Measurements from ENCODE around the gene EIF3L. TPM values are rescaled to one million over a fixed set of nuclear protein-coding genes. Genes with fewer than 3 reads are reported as not detected.

Gene EIF3L
- total RNA-seq, 1 experiment from 2014 or later, result 505 TPM

DNA sequence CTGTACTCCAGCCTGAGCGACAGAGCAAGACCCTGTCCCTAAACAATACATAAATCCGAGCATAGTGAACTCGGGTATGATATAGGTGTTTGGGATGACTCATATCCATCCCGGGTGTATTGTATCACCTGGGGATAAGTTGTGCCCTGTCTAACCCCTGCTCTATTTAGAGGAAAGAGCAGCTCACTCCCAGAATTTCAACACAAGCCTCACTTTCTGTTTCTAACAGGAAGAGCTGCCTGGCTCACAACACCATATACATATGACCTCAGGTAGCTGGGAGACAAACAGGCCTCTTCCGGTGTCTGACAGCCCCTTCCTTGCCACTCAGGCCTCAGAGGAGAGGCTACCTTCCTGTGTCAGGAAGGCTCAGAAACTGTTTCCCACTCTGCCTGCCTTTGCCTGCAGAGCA is 47.0 kb downstream of the EIF3L start:
- Mint-ChIP-seq H3K4me1 (ENCODE audit: insufficient read depth, unreplicated experiment) (peaks cover 39% of the 10 kb centered on the region), H3K4me3 (ENCODE audit: unreplicated experiment) (no peak overlapping the region), H3K36me3 (ENCODE audit: insufficient read depth, unreplicated experiment) (peaks cover 27% of the 10 kb centered on the region), H3K27me3 (ENCODE audit: insufficient read depth, unreplicated experiment) (no peaks in the 10 kb centered on the region), H3K27ac (ENCODE audit: low read depth, unreplicated experiment) (peak overlapping the region; percentile 98), H3K9me3 (ENCODE audit: unreplicated experiment) (no peaks in the 10 kb centered on the region)
- POLR2A ChIA-PET, result interaction anchor here (0.5 to 8.5 kb wide), 15 partner anchors 10 to 289 kb away, joined by 3 to 189 read pairs (median 6); partner anchors contain the start of genes ANKRD54, C22orf23, EIF3L and MICALL1
- peak; percentile 94 for DNase-seq (ENCODE audit: unreplicated experiment)
- CTCF ChIA-PET, result interaction anchor here (0.5 to 5.2 kb wide), 7 partner anchors 8 to 554 kb away, joined by 3 to 56 read pairs (median 4); partner anchors contain the start of genes C22orf23, MICALL1 and POLR2F
- intact Hi-C loops (cut with micrococcal nuclease), result no loop called here
- no TSS peak for BruUV-seq (replicated peaks)
- TF ChIP-seq, protein P1, sequence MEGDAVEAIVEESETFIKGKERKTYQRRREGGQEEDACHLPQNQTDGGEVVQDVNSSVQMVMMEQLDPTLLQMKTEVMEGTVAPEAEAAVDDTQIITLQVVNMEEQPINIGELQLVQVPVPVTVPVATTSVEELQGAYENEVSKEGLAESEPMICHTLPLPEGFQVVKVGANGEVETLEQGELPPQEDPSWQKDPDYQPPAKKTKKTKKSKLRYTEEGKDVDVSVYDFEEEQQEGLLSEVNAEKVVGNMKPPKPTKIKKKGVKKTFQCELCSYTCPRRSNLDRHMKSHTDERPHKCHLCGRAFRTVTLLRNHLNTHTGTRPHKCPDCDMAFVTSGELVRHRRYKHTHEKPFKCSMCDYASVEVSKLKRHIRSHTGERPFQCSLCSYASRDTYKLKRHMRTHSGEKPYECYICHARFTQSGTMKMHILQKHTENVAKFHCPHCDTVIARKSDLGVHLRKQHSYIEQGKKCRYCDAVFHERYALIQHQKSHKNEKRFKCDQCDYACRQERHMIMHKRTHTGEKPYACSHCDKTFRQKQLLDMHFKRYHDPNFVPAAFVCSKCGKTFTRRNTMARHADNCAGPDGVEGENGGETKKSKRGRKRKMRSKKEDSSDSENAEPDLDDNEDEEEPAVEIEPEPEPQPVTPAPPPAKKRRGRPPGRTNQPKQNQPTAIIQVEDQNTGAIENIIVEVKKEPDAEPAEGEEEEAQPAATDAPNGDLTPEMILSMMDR (IDR thresholded peaks at IDR 0.05; ENCODE audit: unreplicated experiment), result no peak

DNA sequence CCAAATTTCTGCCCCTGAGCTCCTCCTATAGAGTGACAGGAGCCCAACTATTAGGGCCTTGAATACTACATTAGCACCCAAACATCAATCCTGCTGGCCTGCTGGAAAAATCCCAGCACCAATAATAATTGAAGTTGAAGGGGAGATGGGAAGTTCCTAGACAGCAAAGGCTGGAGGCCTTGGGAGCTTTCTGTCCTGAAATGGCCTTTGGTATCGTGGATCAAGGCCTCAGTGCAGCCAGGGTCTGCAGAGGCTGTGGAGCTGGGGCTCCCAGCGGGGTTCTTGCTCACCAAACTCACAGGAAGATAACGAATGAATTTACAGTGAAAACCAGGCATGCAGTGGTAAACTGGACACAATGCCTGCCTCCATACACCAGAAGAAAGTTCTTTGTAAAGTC is 47.7 kb downstream of the EIF3L start:
- H3K9me3 Mint-ChIP-seq (ENCODE audit: unreplicated experiment), result no peaks in the 10 kb centered on the region
- peaks cover 44% of the 10 kb centered on the region for H3K4me1 Mint-ChIP-seq (ENCODE audit: insufficient read depth, unreplicated experiment)
- intact Hi-C loops (cut with micrococcal nuclease), result no loop called here
- H3K27ac Mint-ChIP-seq (ENCODE audit: low read depth, unreplicated experiment), result peak overlapping the region; percentile 98
- H3K36me3 Mint-ChIP-seq (ENCODE audit: insufficient read depth, unreplicated experiment), result peaks cover 19% of the 10 kb centered on the region
- H3K27me3 Mint-ChIP-seq (ENCODE audit: insufficient read depth, unreplicated experiment), result no peaks in the 10 kb centered on the region
- no peak for DNase-seq (ENCODE audit: unreplicated experiment)
- ChIA-PET POLR2A (interaction anchor here (1.0 to 8.5 kb wide), 13 partner anchors 10 to 290 kb away, joined by 3 to 189 read pairs (median 6); partner anchors contain the start of genes ANKRD54, C22orf23, MICALL1 and PDXP), CTCF (interaction anchor here (0.5 to 5.2 kb wide), 8 partner anchors 9 to 290 kb away, joined by 3 to 56 read pairs (median 6); partner anchors contain the start of gene MICALL1)
- no TSS peak for BruUV-seq (replicated peaks)
- TF ChIP-seq, protein P1 (IDR thresholded peaks at IDR 0.05; ENCODE audit: unreplicated experiment), result no peak
- no peak overlapping the region for H3K4me3 Mint-ChIP-seq (ENCODE audit: unreplicated experiment)

DNA sequence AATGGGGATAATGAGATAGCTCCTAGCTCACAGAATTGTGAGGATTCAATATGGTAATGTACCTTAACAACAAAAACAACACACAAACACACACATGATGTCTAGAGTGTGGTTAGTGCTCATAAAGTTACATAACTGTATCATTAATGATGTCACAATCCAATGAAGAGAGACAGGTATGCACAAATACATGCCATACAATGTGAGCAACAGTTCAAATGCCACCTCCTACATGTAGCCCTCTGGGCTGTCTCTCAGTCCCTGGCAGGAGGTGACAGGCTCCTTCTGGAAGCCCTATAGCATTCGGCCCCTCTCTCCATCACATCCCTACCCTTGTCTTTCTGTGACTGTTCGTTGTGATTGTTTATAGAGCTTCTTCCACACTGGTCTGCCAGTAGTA is 48.6 kb downstream of the EIF3L start:
- H3K4me3 Mint-ChIP-seq (ENCODE audit: unreplicated experiment), result no peak overlapping the region
- BruUV-seq (replicated peaks), result no TSS peak
- no peaks in the 10 kb centered on the region for H3K9me3 Mint-ChIP-seq (ENCODE audit: unreplicated experiment)
- TF ChIP-seq, protein P1 (IDR thresholded peaks at IDR 0.05; ENCODE audit: unreplicated experiment), result no peak
- peaks cover 11% of the 10 kb centered on the region for H3K36me3 Mint-ChIP-seq (ENCODE audit: insufficient read depth, unreplicated experiment)
- ChIA-PET POLR2A (interaction anchor here (0.7 to 8.5 kb wide), 12 partner anchors 9 to 291 kb away, joined by 3 to 189 read pairs (median 8); partner anchors contain the start of genes ANKRD54, C22orf23, MICALL1 and POLR2F), CTCF (interaction anchor here (0.6 to 5.2 kb wide), 8 partner anchors 8 to 322 kb away, joined by 3 to 56 read pairs (median 8); partner anchors contain the start of gene MICALL1)
- no peak for DNase-seq (ENCODE audit: unreplicated experiment)
- H3K4me1 Mint-ChIP-seq (ENCODE audit: insufficient read depth, unreplicated experiment), result peaks cover 45% of the 10 kb centered on the region
- peak overlapping the region; percentile 98 for H3K27ac Mint-ChIP-seq (ENCODE audit: low read depth, unreplicated experiment)
- intact Hi-C loops (cut with micrococcal nuclease), result no loop called here
- no peaks in the 10 kb centered on the region for H3K27me3 Mint-ChIP-seq (ENCODE audit: insufficient read depth, unreplicated experiment)

DNA sequence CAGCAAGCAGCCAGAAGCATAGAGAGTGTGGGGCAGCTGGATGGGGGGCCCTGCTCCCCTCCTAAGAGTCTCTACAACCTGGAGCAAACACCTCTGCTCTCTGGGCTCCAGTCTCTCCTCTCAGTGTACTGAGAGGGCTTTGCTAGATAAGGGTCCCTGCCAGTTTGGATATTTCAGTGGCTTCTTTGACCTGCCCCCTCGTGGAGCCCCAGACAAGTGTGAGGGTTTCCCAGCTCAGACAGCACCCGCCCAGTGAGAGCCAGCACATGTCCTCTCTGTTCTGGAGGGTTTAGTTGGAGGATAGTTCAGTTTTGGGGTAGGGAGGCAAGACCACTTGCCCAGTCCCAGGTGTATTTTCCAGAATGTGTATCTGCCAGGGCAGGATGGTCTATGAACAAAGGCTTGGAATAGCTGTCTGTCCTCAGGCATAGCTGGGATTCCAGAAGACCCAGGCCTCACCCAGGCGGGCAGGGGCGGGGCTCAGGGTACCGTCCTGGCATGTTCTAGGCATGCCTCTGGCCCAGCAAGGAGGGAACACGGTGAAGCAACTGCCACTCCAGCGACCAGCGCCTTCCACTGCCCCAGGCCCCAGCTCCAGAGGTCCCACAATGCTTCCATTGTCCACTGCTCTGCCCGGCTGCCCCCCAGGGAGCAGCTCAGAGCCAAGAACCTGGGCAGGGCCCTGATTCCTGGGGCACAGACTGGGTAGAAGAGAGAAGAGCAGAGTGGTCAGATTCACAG is 49.4 kb downstream of the EIF3L start:
- peak overlapping the region; percentile 98 for H3K27ac Mint-ChIP-seq (ENCODE audit: low read depth, unreplicated experiment)
- intact Hi-C loops (cut with micrococcal nuclease), result no loop called here
- CTCF ChIA-PET, result interaction anchor here (0.5 to 5.2 kb wide), 11 partner anchors 10 to 442 kb away, joined by 3 to 56 read pairs (median 6); no protein-coding TSS in a partner anchor
- no peaks in the 10 kb centered on the region for H3K9me3 Mint-ChIP-seq (ENCODE audit: unreplicated experiment)
- H3K4me3 Mint-ChIP-seq (ENCODE audit: unreplicated experiment), result no peak overlapping the region
- H3K36me3 Mint-ChIP-seq (ENCODE audit: insufficient read depth, unreplicated experiment), result peaks cover 5% of the 10 kb centered on the region
- no peaks in the 10 kb centered on the region for H3K27me3 Mint-ChIP-seq (ENCODE audit: insufficient read depth, unreplicated experiment)
- peak; percentile 76 for DNase-seq (ENCODE audit: unreplicated experiment)
- peaks cover 44% of the 10 kb centered on the region for H3K4me1 Mint-ChIP-seq (ENCODE audit: insufficient read depth, unreplicated experiment)
- POLR2A ChIA-PET, result interaction anchor here (0.9 to 8.5 kb wide), 13 partner anchors 8 to 290 kb away, joined by 3 to 189 read pairs (median 4); partner anchors contain the start of genes ANKRD54, C22orf23, GCAT and MICALL1
- TF ChIP-seq, protein P1 (IDR thresholded peaks at IDR 0.05; ENCODE audit: unreplicated experiment), result no peak
- TSS peak; percentile 90 for BruUV-seq (replicated peaks)

All from MCF 10A (cell line).